Lung (tissue), 12 donors: Measurements from ENCODE around the gene CSGALNACT2. TPM values are rescaled to one million over a fixed set of nuclear protein-coding genes. Genes with fewer than 3 reads are reported as not detected.

ENCODE experiments used
- ATAC-seq: fragments of 200-7000 bp; cut with Tn5 transposase; one replicate; pipeline ENCODE4 v1.9.1; 2020; ENCODE audit warnings: moderate number of reproducible peaks; ENCODE audit not compliant: insufficient read depth, low FRiP score
- DNase-seq, 3 donors: peaks; one replicate each; pipeline ENCODE4 v3.0.0-alpha.2; 2013 to 2017
- H3K27ac ChIP-seq, 2 donors: one replicate each; pipeline ENCODE4 v1.5.1; 2013; ENCODE audit warnings: mild to moderate bottlenecking in 2 of 2, moderate library complexity in 2 of 2, control low read depth in 1 of 2, inconsistent platforms in 1 of 2, low read depth in 1 of 2, low read length in 1 of 2
- H3K27me3 ChIP-seq, 3 donors: one replicate each; pipeline ENCODE4 v1.5.1; 2013; ENCODE audit warnings: low read length in 2 of 3; ENCODE audit not compliant: control insufficient read depth in 3 of 3, insufficient read depth in 3 of 3
- H3K36me3 ChIP-seq, 4 donors: one replicate each; pipeline ENCODE4 v1.5.1; 2013; ENCODE audit warnings: low read length in 4 of 4, mild to moderate bottlenecking in 1 of 4, moderate library complexity in 1 of 4; ENCODE audit not compliant: control insufficient read depth in 4 of 4, insufficient read depth in 4 of 4
- H3K4me1 ChIP-seq, 5 donors: one replicate each; pipeline ENCODE4 v1.5.1; 2013; ENCODE audit warnings: low read length in 5 of 5, mild to moderate bottlenecking in 2 of 5, moderate library complexity in 1 of 5; ENCODE audit not compliant: control insufficient read depth in 5 of 5, insufficient read depth in 5 of 5
- H3K4me3 ChIP-seq: one replicate; pipeline ENCODE4 v1.5.1; 2013; ENCODE audit warnings: mild to moderate bottlenecking, control low read depth, moderate library complexity
- H3K9ac ChIP-seq, 2 donors: one replicate each; pipeline ENCODE4 v1.5.1; 2013; ENCODE audit warnings: low read length in 2 of 2, control low read depth in 1 of 2; ENCODE audit not compliant: insufficient read depth in 1 of 2
- H3K9me3 ChIP-seq, 4 donors: one replicate each; pipeline ENCODE4 v1.5.1; 2013; ENCODE audit warnings: low read length in 3 of 4, mild to moderate bottlenecking in 1 of 4, moderate library complexity in 1 of 4; ENCODE audit not compliant: control insufficient read depth in 4 of 4, insufficient read depth in 3 of 4
- WGBS, 2 donors: extraction: QIAGEN DNeasy Blood & Tissue Kit; methylation state at CpG; one replicate each; pipeline ENCODE4 v1.1.7; 2013; 5-methylcytosine and 5-hydroxymethylcytosine counted together
- polyA plus RNA-seq, 2 donors: library from polyadenylated mRNA; stranded (reverse); fragments of 200-250 nt; gene quantifications; one replicate each; pipeline ENCODE4 v1.2.1, GENCODE V29; 2013
- total RNA-seq, 2 donors: library from RNA; depleted of rRNA in 1 of 2; stranded (reverse); fragments of >200 nt in 1 of 2; gene quantifications; one replicate each; pipeline ENCODE4 v1.2.1, GENCODE V29; 2014 to 2021
- TF ChIP-seq, protein P1 (sequence below): IDR thresholded peaks from 2 replicates; pipeline ENCODE4 v1.5.1; 2012; ENCODE audit warnings: mild to moderate bottlenecking; ENCODE audit errors: control extremely low read depth, extremely low read depth
- donor health status: control.
- donor health status: control.
- donor health status: Bipolar disorder and iron deficiency.
- donor health status: healthy.
- donor health status: DM: yes; HTN: yes; CAD: no.

CSGALNACT2 gene
- total and polyA plus RNA-seq, 4 donors, result 9.8 to 48.4 (median 33.3) TPM

DNA sequence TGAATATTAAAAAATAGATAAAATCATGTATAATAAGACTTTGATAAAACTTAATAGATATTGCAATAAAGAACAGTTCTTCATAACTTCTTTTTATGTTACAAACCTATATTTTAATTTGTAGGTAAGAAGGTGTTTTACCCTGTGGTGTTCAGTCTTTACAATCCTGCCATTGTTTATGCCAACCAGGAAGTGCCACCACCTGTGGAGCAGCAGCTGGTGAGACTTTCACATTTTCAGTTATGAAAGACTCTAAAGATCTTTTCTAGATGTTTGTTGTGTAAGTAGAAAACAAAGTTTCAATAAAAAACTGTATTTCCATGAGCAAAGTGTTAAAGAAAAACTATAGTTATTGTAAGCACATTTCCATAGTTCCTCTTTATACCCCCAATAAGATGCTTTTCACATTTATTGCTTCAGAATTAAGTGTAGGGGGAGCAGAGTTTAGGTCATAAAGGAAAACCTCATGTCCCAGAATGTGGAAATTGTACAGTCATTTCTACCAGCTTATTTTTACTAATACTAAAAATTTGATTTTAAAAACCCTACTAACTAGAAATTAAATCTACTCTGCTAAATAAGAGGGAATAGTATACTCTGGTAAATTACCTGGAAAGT lies 28.7 kb downstream of the CSGALNACT2 start:
- Histone ChIP-seq H3K27ac (no peak overlapping the region), H3K27me3 (no peaks in the 10 kb centered on the region), H3K9me3 (no peaks in the 10 kb centered on the region), H3K9ac (no peak overlapping the region), H3K4me1 (peaks cover 0 to 7% (median under 1%) of the 10 kb centered on the region in 5 donors), H3K36me3 (peaks cover 4 to 23% (median 13%) of the 10 kb centered on the region in 4 donors), H3K4me3 (no peak overlapping the region)
- TF ChIP-seq, protein P1, sequence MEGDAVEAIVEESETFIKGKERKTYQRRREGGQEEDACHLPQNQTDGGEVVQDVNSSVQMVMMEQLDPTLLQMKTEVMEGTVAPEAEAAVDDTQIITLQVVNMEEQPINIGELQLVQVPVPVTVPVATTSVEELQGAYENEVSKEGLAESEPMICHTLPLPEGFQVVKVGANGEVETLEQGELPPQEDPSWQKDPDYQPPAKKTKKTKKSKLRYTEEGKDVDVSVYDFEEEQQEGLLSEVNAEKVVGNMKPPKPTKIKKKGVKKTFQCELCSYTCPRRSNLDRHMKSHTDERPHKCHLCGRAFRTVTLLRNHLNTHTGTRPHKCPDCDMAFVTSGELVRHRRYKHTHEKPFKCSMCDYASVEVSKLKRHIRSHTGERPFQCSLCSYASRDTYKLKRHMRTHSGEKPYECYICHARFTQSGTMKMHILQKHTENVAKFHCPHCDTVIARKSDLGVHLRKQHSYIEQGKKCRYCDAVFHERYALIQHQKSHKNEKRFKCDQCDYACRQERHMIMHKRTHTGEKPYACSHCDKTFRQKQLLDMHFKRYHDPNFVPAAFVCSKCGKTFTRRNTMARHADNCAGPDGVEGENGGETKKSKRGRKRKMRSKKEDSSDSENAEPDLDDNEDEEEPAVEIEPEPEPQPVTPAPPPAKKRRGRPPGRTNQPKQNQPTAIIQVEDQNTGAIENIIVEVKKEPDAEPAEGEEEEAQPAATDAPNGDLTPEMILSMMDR, result no peak
- no peak for DNase-seq
- no peak for ATAC-seq

DNA sequence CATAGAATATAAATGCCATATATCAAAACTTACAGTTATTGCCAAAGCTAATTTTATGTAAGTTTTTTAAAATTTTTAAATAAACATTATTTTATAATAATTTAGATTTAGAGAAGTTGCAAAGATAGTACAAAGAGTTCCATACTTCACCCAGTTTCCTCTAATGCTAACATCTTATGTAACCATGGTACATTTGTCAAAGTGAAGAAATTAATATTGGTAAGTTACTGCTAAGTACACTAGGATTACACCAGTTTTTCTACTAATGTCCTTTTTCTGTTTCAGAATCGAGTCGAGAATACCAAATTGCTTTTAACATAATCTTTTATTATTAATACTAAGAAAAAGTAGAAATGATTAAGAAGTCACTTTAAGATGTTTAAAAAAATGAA lies 29.2 kb downstream of the CSGALNACT2 start:
- no peak for ATAC-seq
- TF ChIP-seq, protein P1, result no peak
- Histone ChIP-seq H3K36me3 (peaks cover 2 to 19% (median 10%) of the 10 kb centered on the region in 4 donors), H3K4me1 (peaks cover 0 to 7% (median 0%) of the 10 kb centered on the region in 5 donors), H3K27me3 (no peaks in the 10 kb centered on the region), H3K9ac (no peak overlapping the region), H3K4me3 (no peak overlapping the region), H3K9me3 (no peaks in the 10 kb centered on the region), H3K27ac (no peak overlapping the region)
- WGBS, 2 donors, result 45 to 81% methylated on average over 2 of the region's 2 CpGs
- no peak for DNase-seq

DNA sequence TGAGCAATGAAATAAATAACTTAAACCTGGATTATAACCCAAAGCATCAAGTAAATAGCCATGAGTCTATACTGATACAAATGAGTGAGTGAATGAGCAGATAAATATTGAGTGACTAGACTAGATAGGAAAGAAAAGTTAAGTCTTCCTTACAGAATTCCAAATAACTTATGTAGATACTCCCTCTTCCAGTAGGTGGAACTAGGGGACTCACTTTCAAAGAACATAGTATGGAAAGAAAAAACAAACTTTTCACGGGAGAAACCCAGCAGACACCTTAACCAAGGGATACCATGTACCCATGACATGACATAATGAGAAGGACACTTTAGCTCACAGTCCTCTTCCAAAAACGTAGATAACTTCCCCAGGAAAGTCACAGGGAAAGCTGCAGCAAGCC lies 32.2 kb downstream of the CSGALNACT2 start:
- no peak for DNase-seq
- ATAC-seq, result no peak
- TF ChIP-seq, protein P1, result no peak
- no peak overlapping the region for H3K9ac ChIP-seq
- H3K4me1 ChIP-seq, result peaks cover 2 to 13% (median 7%) of the 10 kb centered on the region in 5 donors
- 76 to 79% methylated on average over 2 of the region's 2 CpGs for WGBS, 2 donors
- no peaks in the 10 kb centered on the region for H3K9me3 ChIP-seq
- no peak overlapping the region for H3K27ac ChIP-seq
- H3K36me3 ChIP-seq, result peaks cover 2 to 10% (median 6%) of the 10 kb centered on the region in 4 donors
- H3K4me3 ChIP-seq, result no peak overlapping the region
- H3K27me3 ChIP-seq, result no peaks in the 10 kb centered on the region

DNA sequence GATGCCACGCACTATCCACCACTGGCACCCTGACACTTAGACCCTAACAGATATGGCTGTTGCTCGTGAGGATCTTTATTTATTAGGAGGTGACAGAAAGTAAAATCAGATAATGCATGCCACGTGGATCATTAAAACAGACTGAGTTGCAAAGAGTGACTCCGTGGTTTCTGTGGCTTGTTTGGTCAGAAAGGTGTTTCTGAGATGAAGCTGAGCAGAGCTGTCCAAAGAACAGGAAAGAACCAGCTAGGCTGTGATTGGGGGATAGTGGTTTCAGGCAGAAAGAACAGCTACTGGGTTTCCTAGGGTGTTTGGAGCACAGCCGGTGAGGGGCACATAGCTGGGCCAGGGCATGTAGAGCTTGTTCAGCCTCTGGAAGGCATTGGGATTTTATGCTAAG lies 34.4 kb downstream of the CSGALNACT2 start:
- 80 to 82% methylated on average over 5 of the region's 5 CpGs for WGBS, 2 donors
- H3K9me3 ChIP-seq, result no peaks in the 10 kb centered on the region
- no peak for ATAC-seq
- no peak overlapping the region for H3K4me3 ChIP-seq
- TF ChIP-seq, protein P1, result no peak
- H3K9ac ChIP-seq, result no peak overlapping the region
- DNase-seq, result no peak
- peaks cover 7 to 24% (median 19%) of the 10 kb centered on the region in 4 donors for H3K36me3 ChIP-seq
- H3K27me3 ChIP-seq, result no peaks in the 10 kb centered on the region
- peaks cover 2 to 13% (median 7%) of the 10 kb centered on the region in 5 donors for H3K4me1 ChIP-seq
- peak overlapping the region in 1 of 2 donors; percentile 13 for H3K27ac ChIP-seq
